ENCODE data around the gene UFC1. TPM values are rescaled to one million over a fixed set of nuclear protein-coding genes. Genes with fewer than 3 reads are reported as not detected.

Gene UFC1
- total RNA-seq, 4 donors from 2014 or later, result 73.6 to 96.7 (median 78.4) TPM

GRCh38 chr1:161159087-161159912, 5.5 kb downstream of the UFC1 start, which contains the start of gene USP21:
Gene USP21, plus strand, starts transcription at chr1:161159500. Its CDS starts 1,141 bp downstream, at chr1:161160641.
- DNase-seq (ENCODE audit: low spot score) (peak; percentile 75), ATAC-seq (ENCODE audit: low FRiP score) (peak; percentile 92)
- TF ChIP-seq, protein P1, sequence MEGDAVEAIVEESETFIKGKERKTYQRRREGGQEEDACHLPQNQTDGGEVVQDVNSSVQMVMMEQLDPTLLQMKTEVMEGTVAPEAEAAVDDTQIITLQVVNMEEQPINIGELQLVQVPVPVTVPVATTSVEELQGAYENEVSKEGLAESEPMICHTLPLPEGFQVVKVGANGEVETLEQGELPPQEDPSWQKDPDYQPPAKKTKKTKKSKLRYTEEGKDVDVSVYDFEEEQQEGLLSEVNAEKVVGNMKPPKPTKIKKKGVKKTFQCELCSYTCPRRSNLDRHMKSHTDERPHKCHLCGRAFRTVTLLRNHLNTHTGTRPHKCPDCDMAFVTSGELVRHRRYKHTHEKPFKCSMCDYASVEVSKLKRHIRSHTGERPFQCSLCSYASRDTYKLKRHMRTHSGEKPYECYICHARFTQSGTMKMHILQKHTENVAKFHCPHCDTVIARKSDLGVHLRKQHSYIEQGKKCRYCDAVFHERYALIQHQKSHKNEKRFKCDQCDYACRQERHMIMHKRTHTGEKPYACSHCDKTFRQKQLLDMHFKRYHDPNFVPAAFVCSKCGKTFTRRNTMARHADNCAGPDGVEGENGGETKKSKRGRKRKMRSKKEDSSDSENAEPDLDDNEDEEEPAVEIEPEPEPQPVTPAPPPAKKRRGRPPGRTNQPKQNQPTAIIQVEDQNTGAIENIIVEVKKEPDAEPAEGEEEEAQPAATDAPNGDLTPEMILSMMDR (IDR thresholded peaks at IDR 0.05), result no peak

DNA sequence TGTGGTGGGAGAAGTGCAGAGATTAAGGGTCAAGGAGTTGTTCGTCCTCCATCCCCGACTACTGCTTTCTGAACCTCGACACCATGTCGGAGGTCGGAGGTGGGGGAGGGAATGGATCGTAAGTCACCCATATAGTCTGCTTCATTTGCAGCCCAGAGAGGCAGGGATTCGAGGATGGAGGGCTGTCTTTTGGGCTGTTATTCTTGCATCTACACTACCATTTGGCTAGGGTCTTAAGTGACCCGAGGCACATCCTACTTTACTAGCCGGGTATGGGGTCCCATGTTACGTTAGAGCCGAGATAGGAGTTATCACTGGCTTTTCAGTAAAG, 6.1 kb downstream of the UFC1 start:
- ATAC-seq (ENCODE audit: low FRiP score) (no peak), DNase-seq (ENCODE audit: low spot score) (no peak)
- TF ChIP-seq, protein P1 (IDR thresholded peaks at IDR 0.05), result no peak

- DNase-seq (ENCODE audit: low spot score), result no peak
- no peak for ATAC-seq (ENCODE audit: low FRiP score)
- TF ChIP-seq, protein P1 (IDR thresholded peaks at IDR 0.05), result no peak
Observed at GRCh38 chr1:161160671-161161145, 6.9 kb downstream of the UFC1 start.

DNA sequence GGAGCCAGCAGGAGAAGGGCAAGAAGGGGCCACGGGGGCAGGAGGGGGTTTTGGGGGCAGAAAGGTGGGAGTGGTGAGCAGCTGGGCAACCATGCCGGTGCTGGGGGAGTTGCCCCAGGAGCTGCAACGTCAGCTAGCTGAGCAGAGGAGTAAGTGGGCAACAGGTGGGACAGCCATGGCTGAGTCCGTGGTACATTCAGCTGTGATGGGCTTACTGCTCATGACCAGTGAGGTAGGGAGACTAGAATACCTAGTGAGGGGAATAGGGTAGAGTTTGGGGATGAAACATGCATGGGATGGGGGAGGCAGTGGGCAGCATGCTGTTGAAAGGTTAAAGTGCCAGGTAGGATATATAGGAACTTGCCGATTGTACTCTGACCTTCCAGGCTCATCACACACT, 7.9 kb downstream of the UFC1 start:
- TF ChIP-seq, protein P1 (IDR thresholded peaks at IDR 0.05), result no peak
- ATAC-seq (ENCODE audit: low FRiP score), result no peak
- DNase-seq (ENCODE audit: low spot score), result no peak

GRCh38 chr1:161162052-161162451, 8.3 kb downstream of the UFC1 start:
- DNase-seq (ENCODE audit: low spot score) (no peak), ATAC-seq (ENCODE audit: low FRiP score) (no peak)
- TF ChIP-seq, protein P1 (IDR thresholded peaks at IDR 0.05), result no peak

DNA sequence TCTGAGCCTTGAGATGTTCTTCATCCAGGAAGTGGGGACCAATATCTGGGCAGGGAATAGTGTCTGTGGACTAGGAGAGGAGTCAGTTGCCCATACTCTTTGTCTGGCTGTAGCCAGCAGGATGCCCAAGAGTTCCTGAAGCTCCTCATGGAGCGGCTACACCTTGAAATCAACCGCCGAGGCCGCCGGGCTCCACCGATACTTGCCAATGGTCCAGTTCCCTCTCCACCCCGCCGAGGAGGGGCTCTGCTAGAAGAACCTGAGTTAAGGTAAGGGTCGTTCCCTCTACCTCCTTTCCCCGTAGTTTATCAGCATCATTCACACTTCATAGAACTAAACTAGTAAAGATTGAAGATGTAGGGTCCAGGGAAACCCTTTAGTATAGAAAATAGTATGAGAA, 9.0 kb downstream of the UFC1 start:
- no peak for ATAC-seq (ENCODE audit: low FRiP score)
- TF ChIP-seq, protein P1 (IDR thresholded peaks at IDR 0.05), result no peak
- no peak for DNase-seq (ENCODE audit: low spot score)

DNA sequence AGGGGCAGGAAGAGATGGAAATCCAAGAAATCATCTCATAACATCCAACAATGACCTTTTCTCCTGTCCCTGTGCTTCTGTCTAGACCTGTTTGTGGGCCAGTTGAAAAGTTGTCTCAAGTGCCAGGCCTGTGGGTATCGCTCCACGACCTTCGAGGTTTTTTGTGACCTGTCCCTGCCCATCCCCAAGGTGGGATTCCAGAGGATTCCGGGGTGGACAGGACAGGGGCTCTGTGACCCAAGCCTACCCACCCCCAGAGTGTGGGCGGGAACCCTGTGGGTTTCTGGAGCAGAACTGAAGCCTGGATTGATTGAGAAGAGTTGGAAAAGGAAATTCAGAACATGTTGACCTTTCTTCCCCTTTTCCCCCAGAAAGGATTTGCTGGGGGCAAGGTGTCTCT, 10.0 kb downstream of the UFC1 start:
- TF ChIP-seq, protein P1 (IDR thresholded peaks at IDR 0.05), result no peak
- ATAC-seq (ENCODE audit: low FRiP score), result no peak
- no peak for DNase-seq (ENCODE audit: low spot score)

All from omental fat pad (tissue), 4 donors.